ENCODE results near the gene NPY5R.

NPY5R gene

GRCh38 chr4:163343604-163344146 lies at the start of gene NPY5R:
NPY5R (plus strand) TSS chr4:163343892; CDS start chr4:163350274, 6,382 bp downstream.
- DNase-seq (ENCODE audit: low spot score), result no peak

GRCh38 chr4:163295138-163295537 lies 48.6 kb upstream of the NPY5R start:
- DNase-seq (ENCODE audit: low spot score), result no peak

GRCh38 chr4:163300445-163300844 lies 43.2 kb upstream of the NPY5R start:
- no peak for DNase-seq (ENCODE audit: low spot score)

GRCh38 chr4:163303069-163303468 lies 40.6 kb upstream of the NPY5R start:
- no peak for DNase-seq (ENCODE audit: low spot score)

- DNase-seq (ENCODE audit: low spot score), result no peak
Measured at GRCh38 chr4:163309466-163309865, 34.2 kb upstream of the NPY5R start.

GRCh38 chr4:163317110-163317509 lies 26.6 kb upstream of the NPY5R start:
- DNase-seq (ENCODE audit: low spot score), result no peak

GRCh38 chr4:163330916-163331628 lies 12.6 kb upstream of the NPY5R start:
- no peak for DNase-seq (ENCODE audit: low spot score)

- DNase-seq (ENCODE audit: low spot score), result peak; percentile 67
Measured at GRCh38 chr4:163331629-163332376, 11.9 kb upstream of the NPY5R start.

- peak; percentile 88 for DNase-seq (ENCODE audit: low spot score)
Measured at GRCh38 chr4:163332526-163333406, 10.9 kb upstream of the NPY5R start, which contains the start of gene NPY1R. NPY1R (minus strand) TSS chr4:163332596; CDS start chr4:163326554, 6,042 bp downstream.

- no peak for DNase-seq (ENCODE audit: low spot score)
Measured at GRCh38 chr4:163335384-163335783, 8.3 kb upstream of the NPY5R start.

- DNase-seq (ENCODE audit: low spot score), result peak; percentile 75
Measured at GRCh38 chr4:163344147-163345125, 744 bp downstream of the NPY5R start.

- no peak for DNase-seq (ENCODE audit: low spot score)
Measured at GRCh38 chr4:163350672-163351071, 7.0 kb downstream of the NPY5R start.

GRCh38 chr4:163353054-163353453 lies 9.4 kb downstream of the NPY5R start:
- DNase-seq (ENCODE audit: low spot score), result no peak

GRCh38 chr4:163356104-163356503 lies 12.4 kb downstream of the NPY5R start:
- no peak for DNase-seq (ENCODE audit: low spot score)

- DNase-seq (ENCODE audit: low spot score), result no peak
Measured at GRCh38 chr4:163367651-163368050, 24.0 kb downstream of the NPY5R start.

- DNase-seq (ENCODE audit: low spot score), result no peak
Measured at GRCh38 chr4:163372029-163372428, 28.3 kb downstream of the NPY5R start.

GRCh38 chr4:163378661-163379060 lies 35.0 kb downstream of the NPY5R start:
- DNase-seq (ENCODE audit: low spot score), result no peak

GRCh38 chr4:163380703-163381102 lies 37.0 kb downstream of the NPY5R start:
- DNase-seq (ENCODE audit: low spot score), result no peak

GRCh38 chr4:163382178-163382869 lies 38.6 kb downstream of the NPY5R start:
- DNase-seq (ENCODE audit: low spot score), result peak; percentile 20

- DNase-seq (ENCODE audit: low spot score), result no peak
Measured at GRCh38 chr4:163384434-163384833, 40.7 kb downstream of the NPY5R start.
